Measurements from ENCODE around the gene RASGRF2.

RASGRF2 gene

DNA sequence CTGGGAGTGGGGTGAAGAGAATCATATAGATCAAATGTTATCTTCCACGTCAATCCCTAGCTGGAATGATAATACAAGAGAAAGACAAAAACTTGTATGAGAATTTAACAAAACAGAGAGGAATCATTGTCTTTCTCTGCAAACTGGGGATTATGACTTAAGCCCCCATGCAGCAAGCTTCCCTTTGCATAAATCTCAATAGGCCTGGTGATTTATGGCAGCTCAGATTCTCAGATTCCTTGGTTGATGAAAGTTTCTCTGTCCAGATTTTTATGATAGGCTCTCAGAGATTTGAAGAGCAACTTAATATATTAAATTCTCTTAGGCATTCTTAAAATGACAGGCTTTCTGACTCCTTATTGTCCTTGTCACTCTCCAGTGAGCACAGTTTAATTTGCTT, 56.0 kb downstream of the RASGRF2 start:
- TF ChIP-seq, protein P1, sequence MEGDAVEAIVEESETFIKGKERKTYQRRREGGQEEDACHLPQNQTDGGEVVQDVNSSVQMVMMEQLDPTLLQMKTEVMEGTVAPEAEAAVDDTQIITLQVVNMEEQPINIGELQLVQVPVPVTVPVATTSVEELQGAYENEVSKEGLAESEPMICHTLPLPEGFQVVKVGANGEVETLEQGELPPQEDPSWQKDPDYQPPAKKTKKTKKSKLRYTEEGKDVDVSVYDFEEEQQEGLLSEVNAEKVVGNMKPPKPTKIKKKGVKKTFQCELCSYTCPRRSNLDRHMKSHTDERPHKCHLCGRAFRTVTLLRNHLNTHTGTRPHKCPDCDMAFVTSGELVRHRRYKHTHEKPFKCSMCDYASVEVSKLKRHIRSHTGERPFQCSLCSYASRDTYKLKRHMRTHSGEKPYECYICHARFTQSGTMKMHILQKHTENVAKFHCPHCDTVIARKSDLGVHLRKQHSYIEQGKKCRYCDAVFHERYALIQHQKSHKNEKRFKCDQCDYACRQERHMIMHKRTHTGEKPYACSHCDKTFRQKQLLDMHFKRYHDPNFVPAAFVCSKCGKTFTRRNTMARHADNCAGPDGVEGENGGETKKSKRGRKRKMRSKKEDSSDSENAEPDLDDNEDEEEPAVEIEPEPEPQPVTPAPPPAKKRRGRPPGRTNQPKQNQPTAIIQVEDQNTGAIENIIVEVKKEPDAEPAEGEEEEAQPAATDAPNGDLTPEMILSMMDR (IDR thresholded peaks at IDR 0.05), result no peak

DNA sequence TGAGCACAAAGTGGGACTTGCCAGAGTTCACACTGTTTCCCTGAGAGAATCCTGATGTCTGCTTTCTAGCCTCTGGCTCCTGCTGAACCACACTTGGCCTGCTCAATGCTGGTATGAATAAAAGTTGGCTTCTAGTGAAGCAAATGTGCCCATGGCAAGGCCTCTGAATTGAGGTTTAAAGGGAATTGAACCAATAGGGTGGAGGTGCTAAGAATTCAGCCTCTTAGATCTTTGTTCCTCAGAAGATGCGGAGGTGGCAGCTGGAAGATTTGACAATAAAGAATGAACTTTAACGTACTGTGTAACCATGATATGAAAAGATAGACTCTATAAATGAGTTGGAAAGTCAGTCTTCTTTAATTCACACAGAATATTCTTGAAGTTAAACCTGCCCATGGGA, 57.2 kb downstream of the RASGRF2 start:
- TF ChIP-seq, protein P1 (IDR thresholded peaks at IDR 0.05), result no peak

DNA sequence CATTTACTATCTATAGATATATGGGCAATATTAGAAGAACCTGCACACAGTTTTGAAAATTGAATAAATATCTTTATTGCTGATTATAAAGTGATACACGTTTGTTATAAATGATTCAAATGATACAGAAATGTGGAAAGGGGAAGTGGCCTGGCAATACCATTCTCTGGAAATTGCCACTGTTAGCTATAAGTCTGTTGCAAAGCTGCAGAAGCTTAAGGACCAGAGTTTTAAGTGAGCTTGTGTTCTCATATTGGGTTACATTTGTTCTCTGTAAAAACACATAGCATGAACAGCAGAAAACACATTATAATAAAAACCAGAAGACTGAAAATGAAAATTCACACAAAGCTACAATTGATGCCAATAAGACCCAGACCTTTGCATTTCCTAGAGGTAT, 59.6 kb downstream of the RASGRF2 start:
- TF ChIP-seq, protein P1 (IDR thresholded peaks at IDR 0.05), result no peak

DNA sequence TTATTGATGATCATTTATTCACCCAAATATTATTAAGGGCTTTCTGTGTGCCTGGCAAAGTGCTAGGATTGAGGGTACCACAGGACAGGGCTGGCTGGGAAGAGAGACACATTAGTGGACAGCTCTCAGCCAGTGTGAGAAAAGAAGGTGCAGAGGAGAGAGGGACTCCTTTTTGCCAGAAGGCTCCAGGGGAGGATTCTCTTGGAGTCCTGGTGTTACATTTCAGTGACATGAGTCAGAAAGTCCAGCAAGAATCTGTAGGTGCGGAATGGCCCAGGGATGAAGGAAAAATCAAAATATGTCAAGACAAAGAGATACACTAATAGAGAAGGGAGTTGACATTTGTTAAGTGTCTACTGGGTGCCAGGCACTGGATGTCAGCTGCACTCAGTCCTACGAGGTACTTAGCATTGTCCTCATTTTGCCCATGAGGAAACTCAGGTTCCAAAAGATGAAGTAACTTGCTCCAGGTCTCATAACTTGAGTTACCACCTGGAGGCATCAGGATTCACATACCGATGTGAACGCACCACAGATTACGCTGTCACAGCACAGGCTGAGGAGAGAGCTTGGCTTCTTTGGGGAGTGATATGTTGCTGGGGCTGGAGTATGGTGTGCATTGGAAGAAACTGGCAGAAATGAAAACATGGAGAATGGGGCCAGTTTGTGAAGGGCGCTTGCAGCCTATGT, 60.5 kb downstream of the RASGRF2 start:
- TF ChIP-seq, protein P1 (IDR thresholded peaks at IDR 0.05), result no peak

DNA sequence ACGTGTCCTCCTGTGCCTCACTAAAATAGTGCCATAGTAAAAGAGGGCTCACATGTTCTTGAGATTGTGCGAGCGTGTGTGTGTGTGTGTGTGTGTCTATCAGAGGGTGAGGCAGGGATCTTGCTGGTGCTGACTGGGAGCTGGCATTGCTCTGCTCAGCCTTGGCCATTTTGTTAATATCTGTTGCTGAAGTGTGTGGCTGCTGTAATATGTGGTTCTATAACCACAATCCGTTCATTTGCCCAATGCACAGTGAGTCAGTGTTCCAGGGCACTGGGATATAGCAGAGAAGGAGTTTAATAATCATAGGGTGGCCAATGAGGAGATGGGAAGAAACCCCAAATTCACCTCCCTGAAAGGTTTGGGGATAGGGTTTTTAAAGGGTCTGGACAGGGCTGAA, 61.3 kb downstream of the RASGRF2 start:
- TF ChIP-seq, protein P1 (IDR thresholded peaks at IDR 0.05), result no peak

DNA sequence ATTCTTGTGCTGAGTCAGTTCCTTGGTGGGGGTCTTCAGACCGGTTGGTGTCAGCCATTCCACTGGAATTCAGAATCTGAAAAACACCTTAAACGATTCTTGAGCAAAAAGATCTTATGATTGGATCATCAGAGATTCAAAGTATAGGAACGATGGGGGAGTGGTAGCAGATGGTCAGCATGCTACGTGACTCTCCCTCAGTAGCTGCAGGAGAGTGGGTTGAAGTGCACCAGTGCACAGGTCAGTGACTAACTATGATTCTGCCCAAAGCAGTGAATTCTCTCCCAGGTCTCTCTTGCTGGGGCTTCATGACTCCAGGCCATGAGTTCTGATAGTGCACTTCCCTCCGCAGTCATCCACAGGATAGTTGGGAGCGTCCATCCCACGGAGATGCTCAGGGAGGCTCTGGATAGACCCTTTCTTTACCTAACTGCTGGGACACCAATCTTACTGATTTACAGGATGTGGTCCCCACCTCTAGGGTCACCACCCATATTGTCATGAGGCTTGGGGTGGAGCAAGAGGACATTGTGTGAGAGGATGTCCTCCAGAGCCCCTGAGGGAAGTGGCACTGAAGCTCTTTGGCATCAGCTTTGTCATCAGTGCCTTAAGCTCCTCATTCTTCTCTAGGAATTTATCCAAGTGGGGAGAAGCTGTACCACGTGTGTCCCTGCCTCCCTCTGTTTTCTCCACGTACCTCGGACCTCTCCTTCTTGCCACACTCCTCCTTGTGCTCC, 62.0 kb downstream of the RASGRF2 start:
- TF ChIP-seq, protein P1 (IDR thresholded peaks at IDR 0.05), result no peak

DNA sequence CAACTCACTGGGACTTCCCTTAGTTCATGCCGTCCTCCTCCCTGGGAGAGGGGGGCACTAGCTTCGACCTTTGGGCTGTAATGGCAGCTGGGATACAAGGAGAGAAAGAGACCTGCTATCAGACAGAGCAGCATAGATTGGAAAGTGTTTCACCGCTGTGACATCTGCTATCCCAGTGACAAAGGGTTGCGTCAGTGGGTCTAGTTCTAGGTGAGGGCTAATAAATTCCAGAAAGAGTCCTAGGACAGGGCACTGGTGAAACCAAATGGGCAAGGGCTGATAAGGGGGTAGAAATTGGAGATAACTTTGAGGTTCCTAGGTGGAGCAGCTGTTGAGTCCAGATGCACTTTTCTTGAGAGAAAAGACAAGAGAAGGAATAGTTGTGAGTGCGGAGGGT, 62.5 kb downstream of the RASGRF2 start:
- TF ChIP-seq, protein P1 (IDR thresholded peaks at IDR 0.05), result no peak
